Liver (tissue), 3 donors: ENCODE results near the gene ODAD3.

Experiments used
- EGR1 ChIP-seq, 2 donors: IDR thresholded peaks; 2 replicates each; pipeline ENCODE4 v1.6.1; 2016 to 2018; ENCODE audit warnings: antibody characterized with exemption in 2 of 2, low read depth in 2 of 2
- FOXA1 ChIP-seq: IDR thresholded peaks from 2 replicates; pipeline ENCODE4 v1.6.1; 2016; ENCODE audit warnings: antibody characterized with exemption
- GABPA ChIP-seq, 2 donors: IDR thresholded peaks in 1 of 2; conservative IDR thresholded peaks in 1 of 2; 2 replicates each; pipeline ENCODE4 v1.6.1; 2016; ENCODE audit warnings: antibody characterized with exemption in 2 of 2, mild to moderate bottlenecking in 1 of 2, moderate library complexity in 1 of 2
- HNF4A ChIP-seq, 2 donors: conservative IDR thresholded peaks; 2 replicates each; pipeline ENCODE4 v1.6.1; 2016; ENCODE audit warnings: antibody characterized with exemption in 2 of 2, mild to moderate bottlenecking in 2 of 2
- JUND ChIP-seq, 2 donors: IDR thresholded peaks; 2 replicates each; pipeline ENCODE4 v1.6.1; 2016; ENCODE audit warnings: antibody characterized with exemption in 2 of 2
- RAD21 ChIP-seq, 2 donors: IDR thresholded peaks; 2 replicates each; pipeline ENCODE4 v1.6.1; 2016; ENCODE audit warnings: antibody characterized with exemption in 2 of 2, mild to moderate bottlenecking in 2 of 2
- SP1 ChIP-seq: IDR thresholded peaks from 2 replicates; pipeline ENCODE4 v1.6.1; 2018; ENCODE audit warnings: antibody characterized with exemption, mild to moderate bottlenecking
- TAF1 ChIP-seq: conservative IDR thresholded peaks from 2 replicates; pipeline ENCODE4 v1.6.1; 2016; ENCODE audit warnings: antibody characterized with exemption, mild to moderate bottlenecking
- YY1 ChIP-seq: IDR thresholded peaks from 2 replicates; pipeline ENCODE4 v1.6.1; 2016; ENCODE audit warnings: antibody characterized with exemption, mild to moderate bottlenecking
- TF ChIP-seq, protein P1 (sequence below): fragments of 150-350 bp; IDR thresholded peaks from 2 replicates; pipeline ENCODE4 v1.5.1; 2017; ENCODE audit warnings: improper control_type of control experiment, low read depth, low read length; ENCODE audit not compliant: missing input control
- TF ChIP-seq, protein P2 (sequence below): IDR thresholded peaks from 2 replicates; pipeline ENCODE4 v1.6.1; 2016; ENCODE audit warnings: antibody characterized with exemption
- TF ChIP-seq, protein P3 (sequence below): IDR thresholded peaks from 2 replicates; pipeline ENCODE4 v1.6.1; 2016; ENCODE audit warnings: antibody characterized with exemption
- TF ChIP-seq, protein P4 (sequence below): IDR thresholded peaks from 2 replicates; pipeline ENCODE4 v1.6.1; 2016; ENCODE audit warnings: antibody characterized with exemption, mild to moderate bottlenecking
- TF ChIP-seq, protein P5 (sequence below): IDR thresholded peaks from 2 replicates; pipeline ENCODE4 v1.6.1; 2016; ENCODE audit warnings: antibody characterized with exemption
- donor health status: healthy.
- donor health status: healthy.

DNA sequence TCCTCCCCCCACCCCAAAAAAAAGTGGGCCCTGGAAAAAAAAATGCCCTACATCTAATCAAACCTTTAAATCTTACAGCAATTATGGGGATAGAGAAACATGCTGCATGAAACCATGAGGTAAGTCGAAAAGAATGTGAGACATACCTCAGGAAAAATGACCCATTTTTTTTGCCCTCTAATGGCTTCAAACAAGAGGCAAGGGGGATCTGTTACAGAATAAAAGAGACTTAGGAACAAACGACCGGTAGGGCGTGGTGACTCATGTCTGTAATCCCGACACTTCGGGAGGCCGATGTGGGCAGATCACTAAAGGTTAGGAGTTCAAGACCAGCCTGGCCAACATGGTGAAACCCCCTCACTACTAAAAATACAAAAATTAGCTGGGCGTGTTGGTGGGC, 24.2 kb downstream of the ODAD3 start:
- TF ChIP-seq, protein P1, sequence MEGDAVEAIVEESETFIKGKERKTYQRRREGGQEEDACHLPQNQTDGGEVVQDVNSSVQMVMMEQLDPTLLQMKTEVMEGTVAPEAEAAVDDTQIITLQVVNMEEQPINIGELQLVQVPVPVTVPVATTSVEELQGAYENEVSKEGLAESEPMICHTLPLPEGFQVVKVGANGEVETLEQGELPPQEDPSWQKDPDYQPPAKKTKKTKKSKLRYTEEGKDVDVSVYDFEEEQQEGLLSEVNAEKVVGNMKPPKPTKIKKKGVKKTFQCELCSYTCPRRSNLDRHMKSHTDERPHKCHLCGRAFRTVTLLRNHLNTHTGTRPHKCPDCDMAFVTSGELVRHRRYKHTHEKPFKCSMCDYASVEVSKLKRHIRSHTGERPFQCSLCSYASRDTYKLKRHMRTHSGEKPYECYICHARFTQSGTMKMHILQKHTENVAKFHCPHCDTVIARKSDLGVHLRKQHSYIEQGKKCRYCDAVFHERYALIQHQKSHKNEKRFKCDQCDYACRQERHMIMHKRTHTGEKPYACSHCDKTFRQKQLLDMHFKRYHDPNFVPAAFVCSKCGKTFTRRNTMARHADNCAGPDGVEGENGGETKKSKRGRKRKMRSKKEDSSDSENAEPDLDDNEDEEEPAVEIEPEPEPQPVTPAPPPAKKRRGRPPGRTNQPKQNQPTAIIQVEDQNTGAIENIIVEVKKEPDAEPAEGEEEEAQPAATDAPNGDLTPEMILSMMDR = no peak
- TF ChIP-seq JUND (IDR thresholded peaks at IDR 0.05) (no peak), RAD21 (IDR thresholded peaks at IDR 0.05) (no peak), FOXA1 (no peak), TAF1 (no peak), EGR1 (IDR thresholded peaks at IDR 0.05; ENCODE audit: low read depth in 2 of 2) (no peak), YY1 (no peak), GABPA (IDR thresholded peaks at IDR 0.05 in 1 of 2, conservative IDR thresholded peaks at IDR 0.05 in 1 of 2) (no peak), HNF4A (conservative IDR thresholded peaks at IDR 0.05) (no peak), SP1 (no peak)
- TF ChIP-seq, protein P2, sequence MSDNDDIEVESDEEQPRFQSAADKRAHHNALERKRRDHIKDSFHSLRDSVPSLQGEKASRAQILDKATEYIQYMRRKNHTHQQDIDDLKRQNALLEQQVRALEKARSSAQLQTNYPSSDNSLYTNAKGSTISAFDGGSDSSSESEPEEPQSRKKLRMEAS = no peak
- TF ChIP-seq, protein P3, sequence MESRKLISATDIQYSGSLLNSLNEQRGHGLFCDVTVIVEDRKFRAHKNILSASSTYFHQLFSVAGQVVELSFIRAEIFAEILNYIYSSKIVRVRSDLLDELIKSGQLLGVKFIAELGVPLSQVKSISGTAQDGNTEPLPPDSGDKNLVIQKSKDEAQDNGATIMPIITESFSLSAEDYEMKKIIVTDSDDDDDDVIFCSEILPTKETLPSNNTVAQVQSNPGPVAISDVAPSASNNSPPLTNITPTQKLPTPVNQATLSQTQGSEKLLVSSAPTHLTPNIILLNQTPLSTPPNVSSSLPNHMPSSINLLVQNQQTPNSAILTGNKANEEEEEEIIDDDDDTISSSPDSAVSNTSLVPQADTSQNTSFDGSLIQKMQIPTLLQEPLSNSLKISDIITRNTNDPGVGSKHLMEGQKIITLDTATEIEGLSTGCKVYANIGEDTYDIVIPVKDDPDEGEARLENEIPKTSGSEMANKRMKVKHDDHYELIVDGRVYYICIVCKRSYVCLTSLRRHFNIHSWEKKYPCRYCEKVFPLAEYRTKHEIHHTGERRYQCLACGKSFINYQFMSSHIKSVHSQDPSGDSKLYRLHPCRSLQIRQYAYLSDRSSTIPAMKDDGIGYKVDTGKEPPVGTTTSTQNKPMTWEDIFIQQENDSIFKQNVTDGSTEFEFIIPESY = no peak
- TF ChIP-seq, protein P4, sequence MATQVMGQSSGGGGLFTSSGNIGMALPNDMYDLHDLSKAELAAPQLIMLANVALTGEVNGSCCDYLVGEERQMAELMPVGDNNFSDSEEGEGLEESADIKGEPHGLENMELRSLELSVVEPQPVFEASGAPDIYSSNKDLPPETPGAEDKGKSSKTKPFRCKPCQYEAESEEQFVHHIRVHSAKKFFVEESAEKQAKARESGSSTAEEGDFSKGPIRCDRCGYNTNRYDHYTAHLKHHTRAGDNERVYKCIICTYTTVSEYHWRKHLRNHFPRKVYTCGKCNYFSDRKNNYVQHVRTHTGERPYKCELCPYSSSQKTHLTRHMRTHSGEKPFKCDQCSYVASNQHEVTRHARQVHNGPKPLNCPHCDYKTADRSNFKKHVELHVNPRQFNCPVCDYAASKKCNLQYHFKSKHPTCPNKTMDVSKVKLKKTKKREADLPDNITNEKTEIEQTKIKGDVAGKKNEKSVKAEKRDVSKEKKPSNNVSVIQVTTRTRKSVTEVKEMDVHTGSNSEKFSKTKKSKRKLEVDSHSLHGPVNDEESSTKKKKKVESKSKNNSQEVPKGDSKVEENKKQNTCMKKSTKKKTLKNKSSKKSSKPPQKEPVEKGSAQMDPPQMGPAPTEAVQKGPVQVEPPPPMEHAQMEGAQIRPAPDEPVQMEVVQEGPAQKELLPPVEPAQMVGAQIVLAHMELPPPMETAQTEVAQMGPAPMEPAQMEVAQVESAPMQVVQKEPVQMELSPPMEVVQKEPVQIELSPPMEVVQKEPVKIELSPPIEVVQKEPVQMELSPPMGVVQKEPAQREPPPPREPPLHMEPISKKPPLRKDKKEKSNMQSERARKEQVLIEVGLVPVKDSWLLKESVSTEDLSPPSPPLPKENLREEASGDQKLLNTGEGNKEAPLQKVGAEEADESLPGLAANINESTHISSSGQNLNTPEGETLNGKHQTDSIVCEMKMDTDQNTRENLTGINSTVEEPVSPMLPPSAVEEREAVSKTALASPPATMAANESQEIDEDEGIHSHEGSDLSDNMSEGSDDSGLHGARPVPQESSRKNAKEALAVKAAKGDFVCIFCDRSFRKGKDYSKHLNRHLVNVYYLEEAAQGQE = no peak
- TF ChIP-seq, protein P5, sequence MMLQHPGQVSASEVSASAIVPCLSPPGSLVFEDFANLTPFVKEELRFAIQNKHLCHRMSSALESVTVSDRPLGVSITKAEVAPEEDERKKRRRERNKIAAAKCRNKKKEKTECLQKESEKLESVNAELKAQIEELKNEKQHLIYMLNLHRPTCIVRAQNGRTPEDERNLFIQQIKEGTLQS = no peak
